ENCODE measurements around the gene CARM1.

CARM1 gene

DNA sequence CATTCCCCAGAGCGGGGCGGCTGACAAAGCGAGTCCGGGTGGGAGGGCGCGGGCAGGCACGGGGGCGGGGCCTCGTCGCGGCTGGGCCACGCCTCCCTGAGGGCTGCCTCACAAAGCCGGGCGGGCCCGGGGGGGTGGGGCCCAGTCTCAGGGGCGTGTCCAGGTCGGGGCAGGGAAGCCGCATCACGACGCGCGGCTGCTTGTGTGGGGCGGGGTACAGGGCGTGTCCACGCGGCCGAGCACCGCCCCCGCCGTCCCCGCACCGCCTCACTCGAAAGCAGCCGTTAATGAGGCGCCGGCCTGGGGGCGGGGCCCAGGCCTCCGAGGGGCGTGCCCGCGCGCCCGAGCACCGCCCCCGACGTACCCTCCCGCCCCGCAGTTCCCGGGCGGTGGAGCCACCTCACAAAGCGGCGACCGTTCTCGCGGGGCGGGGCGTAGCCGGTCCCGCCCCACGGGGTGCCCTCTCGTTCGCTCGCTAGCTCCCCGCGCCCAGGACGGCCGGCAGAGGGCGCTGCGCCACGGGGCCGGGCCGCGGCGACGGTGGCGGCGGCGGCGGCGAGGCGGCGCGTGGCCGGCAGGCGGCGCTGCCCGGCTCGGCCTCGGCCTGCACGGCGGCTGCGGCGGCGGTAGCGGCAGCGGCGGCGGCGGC, at the start of gene CARM1:
Gene CARM1 (plus strand): TSS at position 599 of the 649 bp plus-strand sequence. CDS start 150 bp downstream, outside the sequence.
- H3K9me3 ChIP-seq (ENCODE audit: severe bottlenecking) = no peaks in the 10 kb centered on the region
- H3K27ac ChIP-seq = peak within 1 kb of the TSS; percentile 87
- peak; percentile 99 for DNase-seq
- TF ChIP-seq, protein P1, sequence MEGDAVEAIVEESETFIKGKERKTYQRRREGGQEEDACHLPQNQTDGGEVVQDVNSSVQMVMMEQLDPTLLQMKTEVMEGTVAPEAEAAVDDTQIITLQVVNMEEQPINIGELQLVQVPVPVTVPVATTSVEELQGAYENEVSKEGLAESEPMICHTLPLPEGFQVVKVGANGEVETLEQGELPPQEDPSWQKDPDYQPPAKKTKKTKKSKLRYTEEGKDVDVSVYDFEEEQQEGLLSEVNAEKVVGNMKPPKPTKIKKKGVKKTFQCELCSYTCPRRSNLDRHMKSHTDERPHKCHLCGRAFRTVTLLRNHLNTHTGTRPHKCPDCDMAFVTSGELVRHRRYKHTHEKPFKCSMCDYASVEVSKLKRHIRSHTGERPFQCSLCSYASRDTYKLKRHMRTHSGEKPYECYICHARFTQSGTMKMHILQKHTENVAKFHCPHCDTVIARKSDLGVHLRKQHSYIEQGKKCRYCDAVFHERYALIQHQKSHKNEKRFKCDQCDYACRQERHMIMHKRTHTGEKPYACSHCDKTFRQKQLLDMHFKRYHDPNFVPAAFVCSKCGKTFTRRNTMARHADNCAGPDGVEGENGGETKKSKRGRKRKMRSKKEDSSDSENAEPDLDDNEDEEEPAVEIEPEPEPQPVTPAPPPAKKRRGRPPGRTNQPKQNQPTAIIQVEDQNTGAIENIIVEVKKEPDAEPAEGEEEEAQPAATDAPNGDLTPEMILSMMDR (IDR thresholded peaks at IDR 0.05; ENCODE audit: low read depth, low read length) = peak; percentile 72
- peak within 1 kb of the TSS; percentile 79 for H3K4me3 ChIP-seq (ENCODE audit: low read depth, low read length)
- peaks cover 17% of the 10 kb centered on the region for H3K36me3 ChIP-seq
- H3K27me3 ChIP-seq (ENCODE audit: insufficient read depth, low read depth, severe bottlenecking) = no peaks in the 10 kb centered on the region

DNA sequence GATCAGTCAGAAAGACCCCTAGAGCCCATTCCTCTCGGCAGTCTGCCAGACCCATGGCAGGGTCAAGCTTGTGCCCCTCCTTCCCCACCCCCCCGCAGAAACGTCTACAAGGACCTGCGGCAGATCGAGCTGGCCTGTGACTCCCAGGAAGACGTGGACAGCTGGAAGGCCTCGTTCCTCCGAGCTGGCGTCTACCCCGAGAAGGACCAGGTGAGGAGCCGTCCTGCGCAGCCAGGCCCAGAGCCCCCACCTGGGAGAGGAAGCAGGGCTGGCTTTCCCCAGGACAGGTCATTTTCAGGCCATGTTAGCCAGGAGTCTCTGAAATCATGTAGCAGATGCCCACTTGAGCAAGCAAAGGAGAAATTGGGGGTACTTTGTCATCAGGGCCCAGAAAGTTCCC, 47.7 kb upstream of the CARM1 start:
- no peaks in the 10 kb centered on the region for H3K27me3 ChIP-seq (ENCODE audit: insufficient read depth, low read depth, severe bottlenecking)
- H3K36me3 ChIP-seq = peaks cover 76% of the 10 kb centered on the region
- H3K27ac ChIP-seq = no peak overlapping the region
- H3K9me3 ChIP-seq (ENCODE audit: severe bottlenecking) = no peaks in the 10 kb centered on the region
- TF ChIP-seq, protein P1 (IDR thresholded peaks at IDR 0.05; ENCODE audit: low read depth, low read length) = no peak
- no peak for DNase-seq
- no peak overlapping the region for H3K4me3 ChIP-seq (ENCODE audit: low read depth, low read length)

DNA sequence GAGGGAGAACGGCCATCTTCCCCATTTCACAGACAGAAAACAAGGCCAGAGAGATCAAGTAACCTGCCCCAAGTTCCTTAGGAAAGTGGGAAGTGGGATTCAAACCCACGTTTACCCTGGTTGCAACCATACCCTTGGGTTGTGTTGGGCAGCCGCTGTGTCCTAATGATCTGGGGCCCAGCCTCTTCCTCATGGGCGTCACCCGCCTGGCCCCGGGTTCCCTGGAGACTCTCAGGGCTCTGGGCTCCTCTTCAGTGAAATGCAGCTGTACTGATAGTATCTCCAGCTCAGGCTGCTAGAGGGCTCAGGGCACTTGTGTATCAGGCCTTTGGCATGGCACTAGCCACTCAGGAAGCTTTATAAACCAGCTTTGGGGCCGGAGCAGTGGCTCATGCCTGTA, 45.1 kb upstream of the CARM1 start:
- H3K36me3 ChIP-seq = peaks cover 78% of the 10 kb centered on the region
- no peak overlapping the region for H3K27ac ChIP-seq
- TF ChIP-seq, protein P1 (IDR thresholded peaks at IDR 0.05; ENCODE audit: low read depth, low read length) = no peak
- no peaks in the 10 kb centered on the region for H3K27me3 ChIP-seq (ENCODE audit: insufficient read depth, low read depth, severe bottlenecking)
- no peaks in the 10 kb centered on the region for H3K9me3 ChIP-seq (ENCODE audit: severe bottlenecking)
- no peak overlapping the region for H3K4me3 ChIP-seq (ENCODE audit: low read depth, low read length)
- no peak for DNase-seq

DNA sequence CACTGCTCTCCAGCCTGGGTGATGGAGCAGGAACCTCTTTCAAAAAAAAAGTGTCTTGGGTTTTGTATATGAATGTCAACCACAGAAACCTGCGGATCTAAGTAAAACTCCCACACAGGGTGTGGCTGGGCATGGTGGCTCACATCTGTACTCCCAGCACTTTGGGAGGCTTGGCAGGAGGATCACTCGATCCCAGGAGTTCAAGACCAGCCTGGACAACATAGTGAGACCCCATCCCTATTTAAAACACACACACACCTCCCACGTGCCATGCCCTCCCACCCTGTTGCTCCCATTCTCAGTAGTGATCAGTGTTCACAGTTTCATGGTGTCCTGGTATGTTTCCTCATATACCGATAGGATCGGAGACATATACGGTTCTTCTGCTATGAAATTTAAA, 44.5 kb upstream of the CARM1 start:
- H3K27ac ChIP-seq = peak overlapping the region; percentile 72
- TF ChIP-seq, protein P1 (IDR thresholded peaks at IDR 0.05; ENCODE audit: low read depth, low read length) = no peak
- no peaks in the 10 kb centered on the region for H3K9me3 ChIP-seq (ENCODE audit: severe bottlenecking)
- no peaks in the 10 kb centered on the region for H3K27me3 ChIP-seq (ENCODE audit: insufficient read depth, low read depth, severe bottlenecking)
- H3K36me3 ChIP-seq = peaks cover 77% of the 10 kb centered on the region
- no peak overlapping the region for H3K4me3 ChIP-seq (ENCODE audit: low read depth, low read length)
- no peak for DNase-seq

DNA sequence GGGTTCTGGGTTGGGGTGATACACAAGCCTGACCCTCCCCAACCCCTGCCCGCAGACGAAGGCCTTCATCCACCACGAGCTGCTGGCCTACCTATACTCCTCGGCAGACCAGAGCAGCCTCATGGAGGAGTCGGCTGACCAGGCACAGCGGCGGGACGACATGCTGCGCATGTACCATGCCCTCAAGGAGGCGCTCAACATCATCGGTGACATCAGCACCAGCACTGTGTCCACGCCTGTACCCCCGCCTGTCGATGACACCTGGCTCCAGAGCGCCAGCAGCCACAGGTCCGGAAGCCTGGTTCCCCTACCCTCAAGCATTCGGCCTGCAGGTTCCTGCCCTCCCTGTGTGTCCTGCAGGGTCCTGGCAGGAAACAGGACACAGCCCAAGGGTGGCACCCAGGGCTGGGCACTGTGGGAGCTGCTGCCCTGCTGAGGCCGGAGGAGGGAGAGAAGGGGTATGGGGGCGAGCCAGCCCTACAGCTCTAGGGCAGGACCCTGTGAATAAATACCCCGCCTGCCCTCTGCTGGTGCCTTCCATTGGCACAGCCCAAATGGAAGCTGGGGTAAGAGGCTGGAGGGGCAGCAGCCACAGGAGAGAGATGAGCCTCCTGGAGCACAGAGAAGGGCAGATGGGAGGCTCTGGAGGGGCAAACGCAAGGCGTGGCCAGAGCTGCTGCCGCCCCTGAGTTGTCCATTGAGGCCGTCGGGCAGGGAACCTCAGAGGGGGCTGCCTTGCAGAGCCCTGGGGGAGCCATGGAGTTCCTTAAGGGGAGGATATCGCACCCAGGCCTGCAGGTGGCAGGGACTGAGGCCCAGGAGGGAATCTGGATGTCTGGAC, 42.2 kb upstream of the CARM1 start:
- H3K36me3 ChIP-seq = peaks cover 78% of the 10 kb centered on the region
- no peaks in the 10 kb centered on the region for H3K9me3 ChIP-seq (ENCODE audit: severe bottlenecking)

More for the DNA sequence above, 42.2 kb upstream of the CARM1 start:
- DNase-seq = peak; percentile 39
- Histone ChIP-seq H3K27me3 (ENCODE audit: insufficient read depth, low read depth, severe bottlenecking) (no peaks in the 10 kb centered on the region), H3K27ac (peak overlapping the region; percentile 72), H3K4me3 (ENCODE audit: low read depth, low read length) (no peak overlapping the region)
- TF ChIP-seq, protein P1 (IDR thresholded peaks at IDR 0.05; ENCODE audit: low read depth, low read length) = peak; percentile 31; the same call in 1 of the 2 replicates
